NCI-H460 (cell line): ENCODE measurements around the gene ZMPSTE24. TPM values are rescaled to one million over a fixed set of nuclear protein-coding genes. Genes with fewer than 3 reads are reported as not detected.

Source experiments
- DNase-seq: peaks from one replicate; pipeline ENCODE4 v3.0.0-alpha.2; 2016; ENCODE audit warnings: low read depth; ENCODE audit errors: extremely low read depth
- total RNA-seq: library from RNA; depleted of rRNA; stranded (reverse); fragments of >200 nt; shearing (Covaris generic); gene quantifications from 2 replicates; pipeline ENCODE4 v1.2.3, GENCODE V29; 2014

Gene ZMPSTE24
- total RNA-seq, 1 experiment from 2014 or later: 92.2 TPM

DNA sequence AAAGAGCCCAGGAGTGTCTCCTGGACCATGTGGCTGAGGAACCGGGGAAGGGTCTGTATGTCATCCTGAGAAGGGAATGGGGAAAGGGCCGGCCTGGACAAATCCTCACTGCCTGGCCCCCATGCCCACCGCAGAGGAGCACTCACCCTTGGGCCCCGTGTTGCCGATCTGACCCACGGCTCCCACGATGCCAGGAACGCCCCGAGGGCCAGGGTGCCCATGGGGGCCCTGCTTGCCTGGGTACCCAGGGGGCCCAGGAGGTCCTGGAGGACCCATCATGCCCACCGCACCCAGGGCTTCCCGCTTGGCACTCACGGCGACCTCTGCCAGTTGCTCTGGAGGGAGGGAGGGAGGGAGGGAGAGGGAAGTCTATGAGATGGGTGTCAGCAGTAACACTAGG is 44.4 kb downstream of the ZMPSTE24 start:
- DNase-seq: no peak

DNA sequence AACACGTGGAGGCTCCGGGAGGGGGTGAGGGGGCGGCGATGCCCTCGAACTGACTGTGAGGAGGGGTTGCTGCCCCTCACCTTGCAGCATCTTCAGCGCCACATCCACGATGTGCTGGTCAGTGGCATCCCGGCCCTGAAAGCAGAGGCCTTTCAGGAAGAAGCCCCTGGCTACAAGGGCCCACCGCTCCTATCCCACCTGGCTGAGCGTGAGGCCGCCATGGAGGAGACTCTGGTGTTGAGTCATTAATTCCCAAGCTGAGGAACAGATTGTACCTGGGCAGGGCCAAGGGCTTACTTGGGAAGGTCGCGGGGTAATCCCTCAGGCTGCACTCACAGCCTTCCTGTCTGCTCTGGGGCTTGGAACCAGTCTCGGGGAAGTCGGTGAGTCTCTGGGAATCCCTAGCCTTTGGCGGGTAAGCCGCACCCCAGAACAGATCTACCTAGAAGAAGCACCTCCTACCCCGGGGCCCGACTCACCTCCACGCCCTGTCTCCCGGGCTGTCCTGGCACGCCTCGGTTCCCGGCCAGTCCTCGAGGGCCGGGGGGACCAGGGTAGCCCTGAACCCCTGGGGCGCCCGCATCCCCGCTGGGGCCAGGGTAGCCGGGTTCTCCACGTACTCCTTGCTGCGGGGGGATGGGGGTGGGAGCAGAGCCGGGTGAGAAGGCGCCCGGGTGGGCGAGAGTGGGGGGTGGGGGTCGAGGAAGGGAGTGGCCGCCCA is 45.2 kb downstream of the ZMPSTE24 start:
- DNase-seq: no peak

DNA sequence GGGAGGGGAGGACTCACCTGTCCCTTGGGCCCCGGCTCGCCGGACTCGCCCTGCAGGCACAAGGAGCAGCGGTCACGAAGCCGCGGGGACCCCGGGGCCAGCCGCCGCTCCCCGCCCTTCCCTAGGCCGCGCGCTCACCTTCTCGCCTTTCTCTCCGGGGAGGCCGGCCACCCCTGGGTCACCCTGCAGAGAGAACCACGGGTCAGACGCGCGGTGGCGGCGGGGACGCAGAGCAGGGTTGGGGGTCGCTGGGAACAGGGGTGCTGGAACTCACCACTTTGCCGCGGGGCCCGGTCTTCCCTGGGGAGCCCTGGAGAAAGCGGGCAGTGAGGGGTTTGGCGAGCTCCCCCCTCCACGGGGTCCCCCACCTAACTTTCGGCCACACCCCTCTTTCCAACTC is 45.8 kb downstream of the ZMPSTE24 start:
- no peak for DNase-seq

DNA sequence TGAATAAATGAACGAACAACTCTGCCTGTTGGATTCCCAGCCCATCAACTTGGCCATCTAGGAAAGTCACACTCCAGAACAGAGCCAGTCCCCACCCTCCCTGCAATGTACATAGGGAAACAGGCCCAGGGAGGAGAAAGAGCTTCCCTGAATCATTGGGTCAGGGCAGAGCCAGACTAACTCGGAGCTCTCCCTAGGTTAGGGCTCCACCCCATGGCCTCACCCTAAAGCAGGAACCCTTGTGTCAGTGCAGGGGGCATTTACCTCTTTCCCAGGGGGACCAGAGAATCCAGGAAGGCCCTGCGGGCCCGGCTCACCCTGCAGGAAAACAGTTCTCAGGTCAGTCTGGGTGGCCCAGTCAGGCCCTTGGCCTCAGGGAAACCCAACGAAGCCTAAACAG is 47.4 kb downstream of the ZMPSTE24 start:
- peak; percentile 49 for DNase-seq

DNA sequence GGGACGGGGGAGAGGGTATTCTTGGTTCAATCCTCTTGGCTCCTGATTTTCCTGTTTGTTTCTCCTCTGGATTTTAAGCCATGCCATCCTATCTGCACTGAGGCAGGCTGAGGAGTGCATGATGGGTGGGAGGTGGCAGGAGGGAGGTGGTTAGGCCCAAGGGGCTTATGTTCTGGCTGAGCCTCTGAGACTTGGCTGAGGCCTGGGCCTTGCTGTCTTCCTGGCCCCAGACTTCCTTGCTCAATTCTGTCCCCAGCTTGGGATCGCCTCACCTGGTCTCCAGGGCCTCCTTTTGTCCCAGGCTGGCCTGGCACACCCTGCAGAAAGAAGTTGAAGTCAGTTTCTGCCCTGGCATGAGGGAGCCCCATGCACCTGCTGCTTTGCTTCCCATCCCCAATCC is 47.8 kb downstream of the ZMPSTE24 start:
- no peak for DNase-seq

DNA sequence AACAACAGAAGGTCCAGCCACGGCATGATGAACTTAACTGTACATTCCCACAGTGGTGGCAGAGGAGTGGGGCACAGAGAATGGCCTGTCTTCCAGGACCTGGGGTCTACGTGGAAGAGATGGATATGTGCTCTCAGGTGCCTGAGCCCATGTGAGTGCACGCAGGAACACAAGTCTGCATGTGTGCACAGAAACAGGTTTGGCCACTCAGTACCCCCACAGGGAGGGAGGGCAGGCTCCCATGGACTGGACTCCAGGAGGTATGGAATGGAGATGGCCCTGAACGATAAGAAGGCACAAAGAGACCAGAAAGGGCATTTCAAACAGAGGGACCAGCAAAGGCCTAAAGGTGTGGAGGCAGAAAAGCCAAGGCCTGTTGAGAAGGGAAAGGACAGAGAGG is 48.3 kb downstream of the ZMPSTE24 start:
- DNase-seq: no peak

DNA sequence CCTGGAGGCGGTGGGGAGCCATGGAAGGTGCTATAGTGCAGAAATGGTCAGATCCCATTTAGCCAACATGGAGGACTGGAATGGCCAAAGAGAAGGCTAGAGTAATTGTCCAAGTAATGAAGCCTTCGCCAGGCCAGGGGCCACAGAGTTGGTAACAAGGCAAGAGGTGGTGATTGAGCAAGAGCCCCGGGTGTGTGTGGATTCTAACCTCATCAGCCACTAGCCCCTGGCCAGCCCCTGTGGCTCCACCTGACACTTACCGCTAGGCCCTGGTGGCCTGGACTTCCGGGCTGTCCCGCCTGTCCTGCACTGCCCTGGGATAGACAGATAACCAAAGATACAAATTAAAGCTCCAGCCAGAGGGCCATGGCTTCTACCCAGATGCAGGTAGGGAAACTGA is 49.1 kb downstream of the ZMPSTE24 start:
- DNase-seq: no peak

DNA sequence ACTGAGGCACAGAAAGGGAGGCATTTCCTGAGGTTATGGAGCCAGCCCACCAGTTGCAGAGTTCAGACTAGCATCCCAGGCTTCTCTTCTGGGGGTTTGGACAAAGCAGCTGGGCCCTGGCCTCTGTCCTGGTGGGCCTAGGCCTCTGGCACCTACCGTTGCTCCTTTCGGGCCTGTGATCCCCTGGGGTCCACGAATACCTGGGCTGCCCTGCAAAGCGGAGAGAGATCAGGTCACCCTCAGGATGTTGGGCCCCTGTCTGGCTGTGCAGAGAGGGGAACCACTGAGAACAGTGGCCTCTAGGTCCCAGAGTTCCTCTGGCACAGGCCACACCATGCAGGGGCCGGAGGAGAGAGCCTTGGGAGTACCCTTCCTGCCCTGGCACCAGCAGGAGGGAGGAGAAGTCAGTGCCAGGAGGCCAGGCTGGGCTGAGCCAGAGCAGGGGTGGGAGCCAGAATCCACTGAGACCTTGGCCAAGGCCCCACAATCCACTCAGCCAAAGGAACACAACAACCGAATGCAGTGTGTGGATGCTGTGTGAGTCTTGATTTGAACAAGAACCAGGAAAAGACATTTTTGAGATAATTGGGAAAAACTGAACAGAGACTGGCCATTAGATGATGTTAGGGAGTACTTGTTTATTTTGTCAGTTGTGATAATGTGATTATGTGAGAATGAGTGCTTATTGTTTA is 50.1 kb downstream of the ZMPSTE24 start:
- DNase-seq: no peak

DNA sequence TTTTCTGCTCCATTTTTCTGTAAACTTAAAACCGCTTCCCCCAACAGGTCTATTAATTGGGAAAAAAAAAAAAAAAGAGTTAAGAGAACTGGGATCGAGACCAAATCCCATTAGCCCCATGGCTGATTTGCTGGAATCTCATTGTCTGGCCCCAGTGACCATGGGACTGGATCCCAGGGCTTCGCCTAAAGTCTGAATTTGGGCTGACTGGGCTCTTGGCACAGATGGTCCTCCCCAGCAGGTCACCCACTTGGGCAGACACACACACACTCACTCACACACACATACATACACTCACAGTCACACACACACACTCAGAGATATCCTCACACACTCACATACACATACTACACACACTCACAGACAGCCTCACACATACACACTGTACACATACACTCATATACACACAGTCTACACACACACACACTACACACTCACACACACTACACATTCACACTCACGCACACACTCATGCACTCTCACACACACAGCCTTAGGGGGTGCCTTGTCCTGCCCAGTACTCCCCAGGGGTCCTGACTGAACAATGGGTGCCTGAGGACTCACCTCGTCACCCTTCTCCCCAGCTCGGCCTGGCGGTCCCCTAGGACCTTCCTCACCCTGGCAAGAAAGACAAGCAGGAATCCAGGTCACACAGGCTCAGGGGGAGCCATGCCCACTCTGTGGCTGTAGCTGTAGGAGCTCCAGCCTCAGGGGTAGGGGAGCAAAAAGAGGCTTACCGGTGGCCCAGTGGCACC is 51.5 kb downstream of the ZMPSTE24 start:
- no peak for DNase-seq

DNA sequence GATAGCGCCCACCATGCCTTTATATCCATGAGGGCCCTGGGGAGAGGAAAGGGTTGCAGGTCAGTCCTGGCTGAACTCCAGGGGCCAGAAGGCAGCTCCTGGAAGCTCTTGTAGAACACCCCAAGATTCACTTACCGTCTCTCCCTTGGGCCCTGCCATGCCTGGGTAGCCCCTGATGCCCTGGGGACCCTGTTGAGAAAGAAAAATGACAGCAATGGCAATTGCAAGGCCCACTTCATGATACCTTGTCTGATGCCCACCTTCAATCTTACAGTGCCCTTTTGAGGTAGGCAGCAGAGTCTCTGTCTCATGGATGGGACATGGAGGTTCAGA is 52.1 kb downstream of the ZMPSTE24 start:
- no peak for DNase-seq

DNA sequence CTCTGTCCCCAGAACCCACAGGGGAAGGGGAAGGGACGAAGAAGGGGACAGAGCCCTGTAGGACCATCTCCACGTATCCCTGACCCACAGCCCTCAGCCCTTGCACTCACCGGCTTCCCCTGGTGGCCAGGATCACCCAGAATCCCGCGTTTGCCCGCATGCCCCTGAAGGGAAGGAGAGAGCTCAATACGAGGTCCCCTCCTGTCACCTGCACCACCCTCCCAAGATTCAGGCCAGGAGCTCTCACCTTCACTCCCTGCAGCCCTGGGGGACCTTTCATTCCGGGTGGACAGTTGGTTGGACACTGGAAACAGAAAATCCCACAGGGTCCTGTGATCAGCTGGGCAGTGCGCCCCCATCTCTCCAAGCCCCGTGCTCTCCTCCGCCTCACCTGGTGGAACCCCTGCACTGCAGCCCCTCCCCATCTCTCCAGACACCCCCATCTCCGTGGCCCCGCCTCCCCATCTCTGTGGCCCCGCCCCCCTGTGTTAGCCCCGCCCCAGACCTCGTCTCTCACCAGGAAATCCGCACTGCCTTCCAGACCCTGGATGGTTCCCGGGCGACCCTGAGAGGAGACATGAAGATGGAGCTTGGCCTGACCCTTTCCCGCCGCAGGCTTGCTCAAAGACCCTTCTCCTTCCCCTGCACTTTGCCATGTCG is 53.1 kb downstream of the ZMPSTE24 start:
- no peak for DNase-seq

DNA sequence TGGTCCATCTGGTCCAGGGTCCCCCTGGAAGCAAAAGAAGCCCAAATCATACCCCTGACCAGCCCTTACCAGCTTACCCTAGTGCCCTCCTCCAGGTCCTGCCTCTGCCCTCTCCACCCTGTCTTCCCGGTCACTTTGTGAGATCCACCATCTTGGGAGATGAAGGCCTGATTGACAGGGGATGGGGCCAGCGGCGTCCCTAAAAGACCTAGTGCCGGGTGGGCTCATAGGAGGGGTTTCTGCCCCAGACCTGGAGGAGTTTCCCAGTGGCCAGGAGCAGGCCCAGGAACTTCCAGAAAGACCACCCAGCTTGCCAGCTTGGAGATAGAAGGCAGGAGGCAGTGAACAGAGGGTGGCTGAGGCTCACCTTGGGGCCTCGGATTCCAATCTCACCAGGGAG is 53.7 kb downstream of the ZMPSTE24 start:
- DNase-seq: no peak

DNA sequence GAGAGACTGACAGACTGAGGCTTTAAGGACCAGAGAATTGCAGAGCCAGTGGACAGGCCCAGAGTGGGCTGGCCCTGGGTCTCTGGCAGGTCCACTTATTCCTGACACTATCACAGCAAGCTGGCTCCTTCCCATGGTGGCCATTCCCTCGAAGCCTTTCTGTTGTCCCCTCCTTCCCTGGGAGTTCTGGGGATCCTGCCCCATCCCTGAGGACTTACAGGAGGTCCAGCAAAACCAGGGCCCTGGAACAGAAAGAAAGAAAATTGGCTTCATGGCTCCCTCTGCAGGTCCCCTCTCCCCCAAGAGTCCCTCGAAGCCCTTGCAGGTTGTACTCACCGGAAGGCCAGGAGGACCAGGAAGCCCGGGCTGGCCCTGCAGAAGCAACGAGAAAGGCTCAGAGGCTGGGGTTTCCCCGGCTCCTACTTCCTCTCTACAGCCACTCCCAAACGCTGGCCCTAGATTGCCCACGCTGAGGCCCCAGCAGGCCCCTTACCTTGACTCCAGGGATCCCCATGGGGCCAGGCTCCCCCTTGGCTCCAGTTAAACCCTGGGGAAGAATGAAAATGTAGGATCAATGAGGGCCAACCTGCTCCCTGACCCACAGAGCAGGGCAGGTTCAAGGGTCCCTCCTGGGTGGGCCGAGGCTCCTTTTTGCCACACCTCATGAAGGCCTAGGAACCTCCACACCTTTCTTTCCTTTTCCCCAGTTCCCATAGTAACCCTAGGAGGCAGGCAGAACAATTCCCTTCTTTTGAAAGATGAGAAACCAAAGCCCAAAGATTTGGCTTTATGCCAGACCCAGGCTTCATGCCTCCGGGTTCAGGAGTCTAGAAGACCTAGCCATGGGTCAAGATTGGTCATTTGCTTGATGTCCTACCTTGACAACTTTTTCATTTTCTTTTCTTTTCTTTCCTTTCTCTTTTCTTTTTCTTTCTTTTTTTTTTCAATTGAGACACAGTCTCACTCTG is 54.5 kb downstream of the ZMPSTE24 start:
- no peak for DNase-seq

DNA sequence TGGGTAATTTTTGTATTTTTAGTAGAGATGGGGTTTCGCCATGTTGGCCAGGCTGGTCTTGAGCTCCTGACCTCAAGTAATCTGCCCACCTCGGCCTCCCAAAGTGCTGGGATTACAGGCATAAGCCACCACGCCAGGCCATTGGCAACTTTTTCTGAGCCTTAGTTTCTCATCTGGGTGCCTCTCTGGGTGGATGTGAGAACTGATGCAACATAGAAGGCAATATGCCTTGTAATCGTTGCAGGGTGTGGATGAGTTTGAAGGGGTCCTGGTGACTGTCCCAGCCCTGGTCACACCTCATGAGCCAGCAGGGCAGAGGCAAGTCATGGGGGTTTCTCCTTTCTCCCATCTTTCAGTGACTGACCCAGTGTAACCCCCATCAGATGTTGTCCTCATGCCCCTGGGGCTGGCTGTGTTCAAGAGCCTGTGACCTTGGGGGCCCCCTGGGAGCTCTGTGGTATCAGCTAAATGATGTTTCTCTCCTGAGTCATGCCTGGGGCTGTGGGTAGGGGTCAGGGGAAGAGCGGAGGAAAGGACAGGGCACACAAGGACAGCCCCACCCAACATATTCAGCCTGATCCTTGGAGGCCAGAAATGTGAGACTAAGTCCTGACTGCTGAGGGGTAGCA is 55.4 kb downstream of the ZMPSTE24 start:
- DNase-seq: no peak

DNA sequence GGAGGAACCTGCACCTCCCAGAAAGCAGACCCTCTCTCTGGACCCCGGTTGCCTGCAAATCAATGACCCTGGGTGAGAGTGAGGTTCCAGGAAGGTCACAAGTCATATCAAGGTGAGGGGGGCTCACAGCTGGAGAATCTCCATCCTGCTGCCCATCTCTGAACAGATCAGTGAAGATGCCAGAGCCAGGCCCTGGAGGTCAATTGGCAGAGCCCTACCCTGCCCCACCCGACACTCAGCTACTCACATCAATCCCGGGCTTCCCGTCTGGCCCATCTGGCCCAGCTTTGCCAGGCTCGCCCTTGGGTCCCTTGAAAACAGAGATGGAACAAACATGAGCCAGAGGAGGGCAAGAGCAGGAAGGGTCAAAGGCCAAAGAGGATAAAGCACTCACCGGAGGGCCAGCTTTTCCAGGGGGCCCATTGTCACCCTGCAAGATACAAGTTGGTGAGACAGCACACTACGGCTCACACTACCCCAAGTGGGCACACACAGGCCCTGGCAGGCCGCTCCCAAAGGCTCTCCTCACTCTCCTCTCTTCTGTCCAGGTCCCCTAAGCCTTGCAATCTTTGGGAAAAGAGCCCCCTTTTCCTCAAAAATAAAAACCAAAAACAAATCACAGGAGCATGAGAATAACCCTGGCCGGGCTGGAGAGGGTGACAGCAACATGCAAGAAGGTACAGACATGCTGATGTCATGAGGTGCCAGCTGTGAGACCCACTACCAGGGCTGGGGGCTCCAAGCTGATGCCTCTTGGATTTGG is 56.1 kb downstream of the ZMPSTE24 start:
- DNase-seq: no peak

DNA sequence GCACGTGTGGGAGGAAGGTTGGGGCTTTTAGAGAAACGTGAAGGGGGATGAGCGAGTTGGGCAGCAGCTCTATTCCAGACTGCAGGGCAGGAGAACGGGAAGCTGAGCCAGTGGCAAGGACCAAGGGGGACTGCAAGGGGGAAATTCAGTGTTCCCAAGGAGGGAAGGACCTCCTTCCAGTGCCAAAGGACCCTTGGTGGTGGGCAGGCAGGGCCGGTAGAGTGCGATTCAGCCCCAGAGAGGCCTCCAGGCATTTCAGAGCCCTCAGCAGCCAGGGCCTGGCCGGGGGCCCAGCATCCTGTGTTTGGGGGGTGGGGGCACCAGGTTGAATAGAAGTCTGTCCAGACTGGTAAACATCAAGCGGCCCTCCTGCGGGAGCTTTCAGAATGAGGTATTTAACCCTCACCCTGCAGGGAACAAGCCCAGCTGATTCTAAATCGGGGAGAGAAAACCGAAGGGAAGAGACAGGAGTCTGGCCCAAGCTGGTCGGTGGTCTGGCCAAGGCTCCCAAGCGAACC is 56.7 kb downstream of the ZMPSTE24 start:
- DNase-seq: no peak

DNA sequence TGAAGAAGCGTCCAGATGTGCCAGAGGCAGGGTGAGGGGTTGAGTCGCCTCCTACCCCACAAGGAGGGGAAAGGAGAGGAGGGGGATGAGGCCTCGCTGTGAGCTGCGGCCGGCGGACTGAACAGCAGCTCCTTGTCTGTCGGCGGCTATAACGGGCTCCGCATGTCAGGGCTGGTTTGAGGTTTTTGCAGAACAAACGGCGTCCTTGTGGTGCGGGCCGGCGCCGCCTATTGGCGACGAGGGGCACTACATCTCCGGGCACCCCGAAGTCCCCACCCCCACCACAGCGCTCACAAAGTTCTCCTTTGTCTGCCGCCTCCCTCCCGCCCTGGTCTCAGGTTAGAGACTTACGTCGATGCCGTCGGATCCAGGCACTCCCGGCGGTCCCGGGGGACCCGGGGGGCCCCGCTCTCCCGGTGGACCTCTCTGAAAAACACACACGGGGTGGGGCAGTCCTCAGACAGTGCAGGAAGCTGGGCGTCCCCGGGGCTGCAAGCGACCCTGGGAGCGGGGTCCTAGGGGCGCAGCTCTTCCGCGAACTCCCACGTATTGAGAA is 57.3 kb downstream of the ZMPSTE24 start:
- peak; percentile 55 for DNase-seq

DNA sequence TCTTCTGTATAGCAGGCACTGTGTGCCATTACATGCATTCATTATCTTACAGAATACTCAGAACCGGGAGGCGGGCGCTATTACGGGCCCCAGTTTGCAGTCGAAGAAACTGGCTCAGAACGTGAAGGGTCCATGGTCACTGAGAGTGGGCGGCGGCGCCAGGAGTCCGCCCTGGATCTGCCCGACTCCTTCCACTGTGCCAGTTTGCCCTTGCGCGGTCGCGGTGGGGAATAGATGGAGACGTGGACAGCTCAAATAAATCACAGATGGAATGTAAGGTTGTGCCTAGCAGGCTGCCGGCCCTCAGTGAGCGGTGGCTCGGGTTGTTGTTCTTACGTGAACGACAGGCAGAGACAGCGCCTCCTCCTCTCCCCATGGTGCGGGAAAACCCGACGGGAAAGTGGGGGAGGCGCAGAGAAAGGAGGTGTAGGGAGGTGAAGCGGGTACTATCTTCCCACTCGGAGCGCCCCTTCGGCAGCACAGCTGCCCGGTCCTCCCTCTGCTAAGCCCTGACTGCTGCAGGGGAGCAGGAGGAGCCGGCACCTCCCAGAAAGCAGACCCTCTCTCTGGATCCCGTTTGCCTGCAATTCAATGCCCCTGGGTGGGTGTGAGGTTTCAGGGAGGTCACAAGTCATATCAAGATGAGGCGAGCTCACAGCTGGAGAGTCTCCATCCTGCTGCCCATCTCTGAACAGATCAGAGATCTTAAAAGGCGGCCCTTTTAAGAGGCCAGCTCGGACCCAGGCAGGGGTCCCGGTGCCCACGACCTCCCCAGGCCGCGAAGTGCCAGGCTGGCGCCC is 58.0 kb downstream of the ZMPSTE24 start:
- no peak for DNase-seq
